SK-N-SH (cell line): ENCODE data around the gene SF3B1. TPM values are rescaled to one million over a fixed set of nuclear protein-coding genes. Genes with fewer than 3 reads are reported as not detected.

Source experiments
- CTCF ChIA-PET: fragments of 300-600, 350-600 bp; formaldehyde crosslinking; extraction: SDS; loops from one replicate; lab custom pipeline; 2021; lab: Yijun Ruan, JAX
- POLR2A ChIA-PET: fragments of 350-600 bp; sonication (Branson Sonifier 250); formaldehyde crosslinking; extraction: SDS; loops from one replicate; lab custom pipeline; 2020; ENCODE audit warnings: antibody characterized with exemption, inconsistent platforms; lab: Yijun Ruan, JAX
- DNase-seq: peaks from one replicate; pipeline ENCODE4 v3.0.0; 2012
- H2AFZ ChIP-seq: fragments of 200-600 bp; sonication (generic); 2 replicates; pipeline ENCODE4 v1.8.1; 2016; ENCODE audit warnings: antibody characterized with exemption, mild to moderate bottlenecking, low read depth
- H3F3A ChIP-seq: fragments of 200-600 bp; sonication (generic); replicated peaks from 2 replicates; pipeline ENCODE3; 2016; ENCODE audit warnings: antibody characterized with exemption, mild to moderate bottlenecking; ENCODE audit not compliant: insufficient read depth
- H3K27ac ChIP-seq, 2 experiments: fragments of 200-500 bp in 1 of 2; fragments of 200-600 bp in 1 of 2; sonication (Bioruptor generic) in 1 of 2; sonication (generic), shearing (Covaris generic) in 1 of 2; 2 replicates each; pipeline versions ENCODE4 v1.5.1 to v1.6.1; 2014 to 2016; ENCODE audit warnings: low read depth in 2 of 2, inconsistent platforms in 1 of 2, low read length in 1 of 2, mild to moderate bottlenecking in 1 of 2, mixed read lengths in 1 of 2
- H3K27me3 ChIP-seq: fragments of 200-600 bp; sonication (generic), shearing (Covaris generic); 2 replicates; pipeline ENCODE4 v1.6.1; 2016; ENCODE audit warnings: mixed run types; ENCODE audit not compliant: insufficient read depth
- H3K36me3 ChIP-seq, 2 experiments: fragments of 200-500 bp in 1 of 2; fragments of 200-600 bp in 1 of 2; sonication (Bioruptor generic) in 1 of 2; sonication (generic) in 1 of 2; replicated peaks in 1 of 2; 2 replicates each; pipeline versions ENCODE3 to v1.5.1; 2014 to 2016; ENCODE audit warnings: low read length in 1 of 2, mild to moderate bottlenecking in 1 of 2; ENCODE audit not compliant: insufficient read depth in 2 of 2, control insufficient read depth in 1 of 2
- H3K4me1 ChIP-seq, 2 experiments: fragments of 200-500 bp in 1 of 2; fragments of 200-600 bp in 1 of 2; sonication (Bioruptor generic) in 1 of 2; sonication (generic), shearing (Covaris generic) in 1 of 2; 2 replicates each; pipeline versions ENCODE4 v1.5.1 to v1.6.1; 2014 to 2016; ENCODE audit warnings: low read depth in 1 of 2, low read length in 1 of 2, mixed run types in 1 of 2; ENCODE audit not compliant: insufficient read depth in 2 of 2, control insufficient read depth in 1 of 2
- H3K4me2 ChIP-seq: fragments of 200-600 bp; sonication (generic), shearing (Covaris generic); 2 replicates; pipeline ENCODE4 v1.6.1; 2017; ENCODE audit warnings: mixed run types
- H3K4me3 ChIP-seq, 2 experiments: fragments of 200-500 bp in 1 of 2; fragments of 200-600 bp in 1 of 2; sonication (Bioruptor generic) in 1 of 2; sonication (generic), shearing (Covaris generic) in 1 of 2; 2 replicates each; pipeline versions ENCODE4 v1.5.1 to v1.8.1; 2014 to 2016; ENCODE audit warnings: low read depth in 2 of 2, inconsistent platforms in 1 of 2, low read length in 1 of 2, mild to moderate bottlenecking in 1 of 2, mixed read lengths in 1 of 2, moderate library complexity in 1 of 2
- H3K79me2 ChIP-seq: fragments of 200-600 bp; sonication (generic); 2 replicates; pipeline ENCODE4 v1.8.1; 2017; ENCODE audit warnings: mild to moderate bottlenecking; ENCODE audit not compliant: insufficient read depth
- H3K9ac ChIP-seq: fragments of 200-600 bp; sonication (generic); 2 replicates; pipeline ENCODE4 v1.6.1; 2017; ENCODE audit warnings: mixed run types
- H3K9me2 ChIP-seq: fragments of 200-600 bp; sonication (generic); 2 replicates; pipeline ENCODE4 v1.6.1; 2017; ENCODE audit warnings: mixed run types
- H3K9me3 ChIP-seq: fragments of 200-600 bp; sonication (generic); 2 replicates; pipeline ENCODE4 v1.6.1; 2017; ENCODE audit warnings: mixed run types, mild to moderate bottlenecking, moderate library complexity
- H4K20me1 ChIP-seq: fragments of 200-600 bp; sonication (generic); 2 replicates; pipeline ENCODE4 v1.6.1; 2017; ENCODE audit warnings: mild to moderate bottlenecking, mixed run types; ENCODE audit not compliant: insufficient read depth
- ELF1 ChIP-seq: IDR thresholded peaks from 2 replicates; pipeline ENCODE4 v1.4.0; 2012
- EP300 ChIP-seq, 2 experiments: IDR thresholded peaks; 2 replicates each; pipeline versions ENCODE4 v1.4.0 to v1.6.1; 2012; ENCODE audit warnings: borderline replicate concordance in 1 of 2, low read depth in 1 of 2, low read length in 1 of 2
- FOSL2 ChIP-seq: IDR thresholded peaks from 2 replicates; pipeline ENCODE4 v1.4.0; 2012; ENCODE audit warnings: low read depth, mild to moderate bottlenecking, moderate library complexity, borderline replicate concordance
- FOXJ3 ChIP-seq: sonication (generic); formaldehyde crosslinking; IDR thresholded peaks from 2 replicates; pipeline ENCODE4 v1.5.1; 2020; ENCODE audit warnings: mild to moderate bottlenecking, missing genetic modification reagents
- FOXM1 ChIP-seq: IDR thresholded peaks from 2 replicates; pipeline ENCODE4 v1.4.0; 2012; ENCODE audit warnings: low read depth, mild to moderate bottlenecking
- GABPA ChIP-seq: IDR thresholded peaks from 2 replicates; pipeline ENCODE4 v1.4.0; 2012; ENCODE audit warnings: low read depth, mild to moderate bottlenecking
- GATA2 ChIP-seq: sonication (generic); formaldehyde crosslinking; IDR thresholded peaks from 2 replicates; pipeline ENCODE4 v1.5.0; 2020; ENCODE audit warnings: mild to moderate bottlenecking, missing genetic modification reagents
- IRF3 ChIP-seq: fragments of 150-350 bp; IDR thresholded peaks from 2 replicates; pipeline ENCODE4 v1.6.1; 2016; ENCODE audit warnings: mild to moderate bottlenecking, low read depth, low read length
- JUND ChIP-seq: IDR thresholded peaks from 2 replicates; pipeline ENCODE4 v1.4.0; 2012
- RAD21 ChIP-seq: IDR thresholded peaks from 2 replicates; pipeline ENCODE4 v1.6.1; 2012; ENCODE audit warnings: mild to moderate bottlenecking, low read length
- RCOR1 ChIP-seq: fragments of 150-350 bp; IDR thresholded peaks from 2 replicates; pipeline ENCODE4 v1.6.1; 2017; ENCODE audit warnings: antibody characterized with exemption, low read length
- REST ChIP-seq: IDR thresholded peaks from 2 replicates; pipeline ENCODE4 v1.6.1; 2012; ENCODE audit warnings: mild to moderate bottlenecking, low read depth, low read length, moderate library complexity
- RXRA ChIP-seq: IDR thresholded peaks from 2 replicates; pipeline ENCODE4 v1.4.0; 2012; ENCODE audit warnings: low read depth, mild to moderate bottlenecking, borderline replicate concordance
- SMC3 ChIP-seq: IDR thresholded peaks from 2 replicates; pipeline ENCODE4 v1.6.1; 2012; ENCODE audit warnings: low read depth, low read length, improper control_type of control experiment
- USF1 ChIP-seq: IDR thresholded peaks from 2 replicates; pipeline ENCODE4 v1.4.0; 2012; ENCODE audit warnings: low read depth, borderline replicate concordance
- ZBTB33 ChIP-seq: IDR thresholded peaks from 2 replicates; pipeline ENCODE4 v1.4.0; 2012; ENCODE audit warnings: low read depth, borderline replicate concordance
- WGBS: methylation state at CpG from one replicate; pipeline ENCODE4 v1.1.6; 2017; ENCODE audit warnings: low lambda C conversion rate; 5-methylcytosine and 5-hydroxymethylcytosine counted together
- polyA plus RNA-seq, 3 experiments: library from polyadenylated mRNA; depleted of rRNA; stranded (reverse); fragments of >200 nt; gene quantifications; 2 replicates each; pipeline ENCODE4 v1.2.3, GENCODE V29; 2012

The SF3B1 gene
- polyA plus RNA-seq, 1 of the 3 experiments (the other 2 are of a cell fraction) = 162 TPM

- WGBS = 94% methylated on average over 9 of the region's 9 CpGs
- Histone ChIP-seq H3K9me2 (no peaks in the 10 kb centered on the region), H3F3A (peaks cover 23% of the 10 kb centered on the region), H3K4me1 (no peaks in the 10 kb centered on the region), H3K4me2 (no peak overlapping the region), H3K27ac (no peak overlapping the region), H4K20me1 (no peaks in the 10 kb centered on the region), H3K9me3 (no peaks in the 10 kb centered on the region; the same call in 1 of the 2 replicates), H3K36me3 (peaks cover 19 to 53% of the 10 kb centered on the region in 2 experiments), H2AFZ (no peak overlapping the region), H3K79me2 (no peaks in the 10 kb centered on the region), H3K9ac (no peak overlapping the region), H3K27me3 (no peaks in the 10 kb centered on the region), H3K4me3 (no peak overlapping the region)
- ChIA-PET CTCF (no interaction called here), POLR2A (interaction anchor here (0.5 kb wide), 1 partner anchor 67 kb away, joined by 4 read pairs; no protein-coding TSS in a partner anchor)
- TF ChIP-seq ZBTB33 (no peak), RXRA (no peak), FOSL2 (no peak), IRF3 (no peak), EP300 (IDR thresholded peaks at IDR 0.05; ENCODE audit: borderline replicate concordance in 1 of 2, low read depth in 1 of 2, low read length in 1 of 2) (no peak), RCOR1 (no peak), USF1 (no peak), SMC3 (no peak), FOXM1 (no peak), GATA2 (CRISPR knock-in tag) (no peak), ELF1 (no peak), RAD21 (no peak), JUND (no peak), GABPA (no peak), REST (no peak), FOXJ3 (CRISPR knock-in tag) (no peak)
- no peak for DNase-seq
Observed at GRCh38 chr2:197480165-197481036, 45.6 kb upstream of the SF3B1 start.
